Stomach (tissue), 4 donors: ENCODE measurements around the gene STK36.

ENCODE experiments used
- EP300 ChIP-seq: sonication (generic); formaldehyde crosslinking; IDR thresholded peaks from one replicate; pipeline ENCODE4 v1.6.1; 2017; ENCODE audit warnings: antibody characterized with exemption
- POLR2A ChIP-seq, 4 donors: fragments of 450-650 bp; IDR thresholded peaks; one replicate each; pipeline ENCODE4 v1.6.1; 2016; ENCODE audit warnings: antibody characterized with exemption in 4 of 4, control low read depth in 2 of 4, mild to moderate bottlenecking in 1 of 4, moderate library complexity in 1 of 4
- POLR2AphosphoS5 ChIP-seq, 3 donors: sonication (generic); formaldehyde crosslinking; IDR thresholded peaks; one replicate each; pipeline ENCODE4 v1.6.1; 2016; ENCODE audit warnings: antibody characterized with exemption in 3 of 3
- TF ChIP-seq, protein P1 (sequence below), 7 experiments: fragments of 450-650 bp in 4 of 7; fragments of 200-600 bp in 3 of 7; sonication (generic) in 3 of 7; IDR thresholded peaks; one replicate each; pipeline ENCODE4 v1.5.1; 2016 to 2019; ENCODE audit warnings: antibody characterized with exemption in 7 of 7, control low read depth in 2 of 7, mild to moderate bottlenecking in 1 of 7

DNA sequence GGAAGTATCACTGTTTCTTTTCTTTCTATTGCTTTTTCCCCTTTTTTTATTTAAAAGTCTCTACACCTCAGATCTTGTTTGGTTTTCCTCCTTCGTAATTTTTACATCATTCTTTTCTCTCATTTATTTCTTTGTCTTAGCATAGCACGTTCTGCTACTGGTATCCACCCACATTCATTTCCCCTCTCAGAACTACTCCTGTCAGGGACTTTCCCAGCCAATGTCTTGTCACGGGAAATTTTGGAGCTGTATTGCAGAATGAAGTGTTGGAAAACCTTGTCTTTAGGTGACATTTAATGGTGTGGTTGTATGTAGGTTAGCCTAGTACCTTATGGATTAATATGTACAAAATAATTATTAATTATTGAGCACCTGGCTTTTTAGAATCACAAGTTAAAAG is 72.7 kb downstream of the STK36 start:
- TF ChIP-seq, protein P1, sequence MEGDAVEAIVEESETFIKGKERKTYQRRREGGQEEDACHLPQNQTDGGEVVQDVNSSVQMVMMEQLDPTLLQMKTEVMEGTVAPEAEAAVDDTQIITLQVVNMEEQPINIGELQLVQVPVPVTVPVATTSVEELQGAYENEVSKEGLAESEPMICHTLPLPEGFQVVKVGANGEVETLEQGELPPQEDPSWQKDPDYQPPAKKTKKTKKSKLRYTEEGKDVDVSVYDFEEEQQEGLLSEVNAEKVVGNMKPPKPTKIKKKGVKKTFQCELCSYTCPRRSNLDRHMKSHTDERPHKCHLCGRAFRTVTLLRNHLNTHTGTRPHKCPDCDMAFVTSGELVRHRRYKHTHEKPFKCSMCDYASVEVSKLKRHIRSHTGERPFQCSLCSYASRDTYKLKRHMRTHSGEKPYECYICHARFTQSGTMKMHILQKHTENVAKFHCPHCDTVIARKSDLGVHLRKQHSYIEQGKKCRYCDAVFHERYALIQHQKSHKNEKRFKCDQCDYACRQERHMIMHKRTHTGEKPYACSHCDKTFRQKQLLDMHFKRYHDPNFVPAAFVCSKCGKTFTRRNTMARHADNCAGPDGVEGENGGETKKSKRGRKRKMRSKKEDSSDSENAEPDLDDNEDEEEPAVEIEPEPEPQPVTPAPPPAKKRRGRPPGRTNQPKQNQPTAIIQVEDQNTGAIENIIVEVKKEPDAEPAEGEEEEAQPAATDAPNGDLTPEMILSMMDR (IDR thresholded peaks at IDR 0.05) = no peak
- TF ChIP-seq EP300 = no peak
- TF ChIP-seq POLR2A (IDR thresholded peaks at IDR 0.05) = no peak
- no peak for TF ChIP-seq POLR2AphosphoS5 (IDR thresholded peaks at IDR 0.05)
